HAP-1 (cell line): ENCODE data around the gene TSPEAR.
"Not testable (repeated sequence)": the region's sequence is repeated elsewhere in the genome, so short reads cannot be mapped to it uniquely, and the experiment has no call there.

Source experiments
- DNase-seq, 2 experiments: peaks; one replicate each; pipeline ENCODE4 v3.0.0-alpha.2; 2016 to 2020; ENCODE audit warnings: low spot score in 2 of 2
- H3K27me3 ChIP-seq: fragments of 250-450 bp; sonication (Bioruptor Pico); 2 replicates; pipeline ENCODE4 v1.5.1; 2020; ENCODE audit warnings: low read depth, mild to moderate bottlenecking, moderate library complexity
- H3K36me3 ChIP-seq: fragments of 250-450 bp; sonication (Bioruptor Pico); replicated peaks from 2 replicates; pipeline ENCODE4 v1.5.1; 2020; ENCODE audit warnings: mild to moderate bottlenecking
- H3K4me1 ChIP-seq: fragments of 250-450 bp; sonication (Bioruptor Pico); 2 replicates; pipeline ENCODE4 v1.5.1; 2020; ENCODE audit warnings: mild to moderate bottlenecking
- H3K4me3 ChIP-seq: fragments of 250-450 bp; sonication (Bioruptor Pico); 2 replicates; pipeline ENCODE4 v1.5.1; 2020; ENCODE audit warnings: mild to moderate bottlenecking, moderate library complexity
- H3K9me3 ChIP-seq: fragments of 250-450 bp; sonication (Bioruptor Pico); 2 replicates; pipeline ENCODE4 v1.5.1; 2020; ENCODE audit warnings: mild to moderate bottlenecking, moderate library complexity
- in situ Hi-C: fragments of 300-500 bp; cut with MboI; formaldehyde crosslinking; loops from 3 replicates; pipeline ENCODE4 v1.14.3; 2020; ENCODE audit warnings: low sequenced_read_pairs, inconsistent platforms, mixed read lengths

The TSPEAR gene

DNA sequence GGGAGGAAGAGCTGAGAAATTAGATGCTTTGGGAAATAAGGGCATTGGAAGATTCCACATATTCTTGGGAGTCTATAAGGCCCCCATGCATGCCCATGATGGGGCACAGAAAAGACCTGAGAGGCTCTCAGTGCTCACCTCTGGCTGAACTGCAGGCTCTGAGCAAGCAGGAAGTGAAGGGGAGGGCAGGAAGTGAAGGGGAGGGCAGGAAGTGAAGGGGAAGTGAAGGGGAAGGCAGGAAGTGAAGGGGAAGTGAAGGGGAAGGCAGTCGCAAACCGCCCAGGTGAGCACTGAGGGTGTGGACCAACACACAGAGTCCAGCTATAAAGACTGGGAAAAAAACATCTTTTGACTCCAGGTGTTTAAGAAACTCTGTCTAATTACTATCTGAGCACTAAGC, 80.9 kb downstream of the TSPEAR start:
- in situ Hi-C loops, result no loop called here
- no peak for DNase-seq
- Histone ChIP-seq H3K4me3 (no peak overlapping the region), H3K4me1 (no peaks in the 10 kb centered on the region), H3K9me3 (no peaks in the 10 kb centered on the region), H3K36me3 (no peaks in the 10 kb centered on the region), H3K27me3 (no peaks in the 10 kb centered on the region)

DNA sequence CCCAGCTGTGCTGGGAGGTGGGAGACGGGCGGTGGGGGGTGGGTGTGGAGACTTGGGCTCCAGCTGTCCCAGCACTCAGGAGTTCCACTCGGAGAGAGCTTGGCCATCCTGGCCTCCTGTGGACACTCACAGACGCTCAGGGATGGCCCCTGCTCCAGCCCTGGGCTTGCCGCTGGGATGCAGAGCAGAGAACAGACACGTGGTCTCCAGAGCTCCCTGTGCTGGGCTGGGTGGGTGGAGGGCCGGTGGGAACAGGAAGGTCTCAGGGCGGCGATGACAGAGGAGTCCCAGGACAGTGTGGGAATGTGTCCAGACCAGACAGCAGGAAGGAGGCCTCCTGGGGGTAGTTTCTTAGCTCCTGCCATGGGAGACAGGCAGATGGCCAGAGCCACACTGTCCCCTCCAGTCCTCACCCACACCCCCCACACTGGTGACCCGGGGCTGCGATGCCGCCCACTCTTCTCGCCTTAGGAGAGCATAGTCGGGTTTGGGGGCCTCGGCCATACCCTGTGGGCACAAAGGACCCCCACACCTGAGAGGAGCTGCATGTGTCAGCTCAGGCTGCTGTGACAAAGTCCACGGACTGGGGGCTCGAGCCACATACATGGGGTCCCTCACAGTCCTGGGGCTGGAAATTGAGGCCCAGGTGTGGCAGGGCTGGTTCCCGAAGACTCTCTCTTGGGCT, 82.5 kb downstream of the TSPEAR start:
- H3K4me1 ChIP-seq, result no peaks in the 10 kb centered on the region
- H3K27me3 ChIP-seq, result no peaks in the 10 kb centered on the region
- H3K4me3 ChIP-seq, result no peak overlapping the region
- DNase-seq, result no peak
- no peaks in the 10 kb centered on the region for H3K36me3 ChIP-seq
- in situ Hi-C loops, result no loop called here
- H3K9me3 ChIP-seq, result no peaks in the 10 kb centered on the region; the same call in 1 of the 2 replicates

DNA sequence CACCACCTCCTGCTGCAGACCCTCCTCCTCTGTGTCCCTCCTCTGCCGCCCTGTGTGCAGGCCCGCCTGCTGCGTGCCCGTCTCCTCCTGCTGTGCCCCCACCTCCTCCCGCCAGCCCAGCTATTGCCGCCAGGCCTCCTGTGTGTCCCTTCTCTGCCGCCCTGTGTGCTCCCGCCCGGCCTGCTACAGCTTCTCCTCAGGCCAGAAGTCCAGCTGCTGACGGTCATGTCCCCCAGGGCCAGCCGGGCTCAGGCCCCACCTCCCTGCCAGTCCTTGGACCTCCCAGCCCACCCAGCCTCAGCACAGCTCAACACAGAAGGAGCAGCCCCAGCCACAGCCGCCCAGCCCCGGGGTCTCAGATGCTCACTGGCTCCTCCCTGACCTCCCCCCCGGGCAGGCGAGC, 83.5 kb downstream of the TSPEAR start:
- H3K4me3 ChIP-seq, H3K27me3 ChIP-seq, in situ Hi-C loops, DNase-seq, H3K36me3 ChIP-seq, H3K4me1 ChIP-seq, H3K9me3 ChIP-seq: not testable (repeated sequence)

DNA sequence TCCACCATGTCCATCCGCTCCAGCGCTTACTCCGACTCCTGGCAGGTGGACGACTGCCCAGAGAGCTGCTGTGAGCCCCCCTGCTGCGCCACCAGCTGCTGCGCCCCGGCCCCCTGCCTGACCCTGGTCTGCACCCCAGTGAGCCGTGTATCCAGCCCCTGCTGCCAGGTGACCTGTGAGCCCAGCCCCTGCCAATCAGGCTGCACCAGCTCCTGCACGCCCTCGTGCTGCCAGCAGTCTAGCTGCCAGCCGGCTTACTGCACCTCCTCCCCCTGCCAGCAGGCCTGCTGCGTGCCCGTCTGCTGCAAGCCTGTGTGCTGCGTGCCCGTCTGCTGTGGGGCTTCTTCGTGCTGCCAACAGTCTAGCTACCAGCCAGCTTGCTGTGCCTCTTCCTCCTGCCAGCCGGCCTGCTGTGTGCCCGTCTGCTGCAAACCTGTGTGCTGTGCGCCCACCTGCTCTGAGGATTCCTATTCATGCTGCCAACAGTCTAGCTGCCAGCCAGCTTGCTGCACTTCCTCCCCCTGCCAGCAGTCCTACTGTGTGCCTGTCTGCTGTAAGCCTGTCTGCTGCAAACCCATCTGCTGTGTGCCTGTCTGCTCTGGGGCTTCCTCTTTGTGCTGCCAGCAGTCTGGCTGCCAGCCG, 84.1 kb downstream of the TSPEAR start:
- in situ Hi-C loops, H3K4me3 ChIP-seq: not testable (repeated sequence)

DNA sequence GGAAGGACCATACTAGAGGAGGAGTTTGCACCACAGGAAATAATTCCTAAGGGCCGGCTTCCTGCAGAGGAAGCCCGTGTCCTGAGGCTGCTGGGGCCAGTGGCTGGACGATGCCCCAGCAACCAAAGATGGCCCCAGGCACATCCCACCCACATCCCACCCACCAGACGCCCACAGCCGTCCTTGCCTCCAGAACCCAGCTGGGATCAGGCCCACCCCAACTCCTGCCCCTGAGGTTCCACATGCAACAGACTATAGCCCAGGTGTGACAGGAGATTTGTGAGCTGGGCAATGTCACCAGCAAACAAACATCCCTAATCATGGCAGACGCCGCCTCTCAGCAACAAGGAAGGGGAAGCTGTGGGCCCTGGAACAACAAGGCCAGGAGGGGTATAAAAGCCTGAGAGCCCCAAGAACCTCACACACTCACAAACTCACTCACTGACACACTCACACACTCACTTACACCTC, 84.7 kb downstream of the TSPEAR start, which contains the start of gene KRTAP10-9:
KRTAP10-9 (plus strand) TSS at position 421 of the 471 bp plus-strand sequence. CDS start 79 bp downstream, outside the sequence.
- in situ Hi-C loops, result no loop called here
- no peak for DNase-seq
- Histone ChIP-seq H3K4me3 (no peak within 1 kb of the TSS), H3K4me1 (no peaks in the 10 kb centered on the region), H3K27me3 (no peaks in the 10 kb centered on the region), H3K9me3 (no peaks in the 10 kb centered on the region; the same call in 1 of the 2 replicates), H3K36me3 (no peaks in the 10 kb centered on the region)

More for the DNA sequence above, 84.1 kb downstream of the TSPEAR start:
- not testable (repeated sequence) for H3K4me1 ChIP-seq, H3K36me3 ChIP-seq, H3K9me3 ChIP-seq, DNase-seq, H3K27me3 ChIP-seq

DNA sequence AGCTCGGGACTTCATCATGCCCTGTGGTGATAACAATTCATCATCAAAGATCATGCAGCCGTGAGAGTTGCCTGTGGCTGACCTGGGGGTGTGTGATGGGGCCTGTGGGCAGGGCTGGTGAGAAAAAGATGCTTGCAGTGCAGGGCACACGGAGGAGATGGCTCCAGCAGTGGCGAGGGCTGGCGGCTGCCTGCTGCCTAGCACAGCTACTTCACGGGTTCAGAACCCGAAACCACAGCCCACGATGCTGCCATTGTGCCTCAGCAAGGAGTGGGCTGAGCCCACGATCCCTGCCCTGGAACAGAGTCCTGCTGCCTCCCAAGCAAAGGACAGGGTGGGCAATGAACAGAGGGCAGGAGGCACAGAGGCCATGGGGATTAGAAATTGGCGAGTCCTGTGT, 85.1 kb downstream of the TSPEAR start:
- Histone ChIP-seq H3K9me3 (no peaks in the 10 kb centered on the region; the same call in 1 of the 2 replicates), H3K4me3 (no peak overlapping the region), H3K36me3 (no peaks in the 10 kb centered on the region), H3K27me3 (no peaks in the 10 kb centered on the region), H3K4me1 (no peaks in the 10 kb centered on the region)
- no peak for DNase-seq
- in situ Hi-C loops, result no loop called here

DNA sequence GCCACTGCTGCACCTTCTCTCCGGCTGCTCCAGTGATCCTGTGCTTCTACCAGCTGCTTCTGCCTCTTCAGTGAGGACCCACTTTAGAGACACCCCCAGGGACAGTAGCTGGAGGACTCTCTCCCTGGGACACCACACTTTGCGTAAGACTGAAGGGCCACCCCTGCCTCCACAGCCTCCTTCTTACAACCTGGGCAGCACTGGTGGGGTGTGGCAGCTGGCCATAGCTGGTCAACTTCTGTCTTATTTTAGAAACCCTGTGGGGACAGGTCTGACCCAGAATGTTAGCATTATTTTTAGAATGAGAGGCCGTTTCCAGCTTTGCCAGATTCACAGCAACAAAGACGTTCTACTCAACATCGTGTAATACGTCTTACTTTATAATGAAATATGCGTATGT, 85.6 kb downstream of the TSPEAR start:
- Histone ChIP-seq H3K36me3 (no peaks in the 10 kb centered on the region), H3K4me3 (no peak overlapping the region), H3K4me1 (no peaks in the 10 kb centered on the region), H3K27me3 (no peaks in the 10 kb centered on the region), H3K9me3 (no peaks in the 10 kb centered on the region; the same call in 1 of the 2 replicates)
- in situ Hi-C loops, result no loop called here
- no peak for DNase-seq

DNA sequence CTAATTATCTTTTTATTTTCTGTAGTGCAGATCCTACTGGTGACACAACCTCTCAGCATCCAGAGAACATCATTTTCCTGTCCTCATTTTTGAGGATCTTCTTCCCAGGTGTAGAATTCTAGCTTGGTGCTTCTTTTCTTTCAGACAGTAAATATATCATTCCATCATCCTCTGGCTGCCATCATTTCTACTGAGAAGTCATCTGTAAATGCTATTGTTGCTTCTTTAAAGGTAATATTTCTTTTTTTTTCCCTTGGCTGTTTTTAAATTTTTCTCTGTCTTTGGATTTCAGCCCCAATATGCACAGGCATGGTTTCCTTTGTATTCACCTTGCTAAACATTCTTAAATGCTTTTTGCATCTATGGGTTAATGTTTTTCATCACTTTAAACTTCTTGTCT, 87.8 kb downstream of the TSPEAR start:
- no peaks in the 10 kb centered on the region; the same call in 1 of the 2 replicates for H3K9me3 ChIP-seq
- H3K4me1 ChIP-seq, result no peaks in the 10 kb centered on the region
- in situ Hi-C loops, result no loop called here
- H3K27me3 ChIP-seq, result no peaks in the 10 kb centered on the region
- no peak for DNase-seq
- H3K4me3 ChIP-seq, result no peak overlapping the region
- H3K36me3 ChIP-seq, result no peaks in the 10 kb centered on the region

DNA sequence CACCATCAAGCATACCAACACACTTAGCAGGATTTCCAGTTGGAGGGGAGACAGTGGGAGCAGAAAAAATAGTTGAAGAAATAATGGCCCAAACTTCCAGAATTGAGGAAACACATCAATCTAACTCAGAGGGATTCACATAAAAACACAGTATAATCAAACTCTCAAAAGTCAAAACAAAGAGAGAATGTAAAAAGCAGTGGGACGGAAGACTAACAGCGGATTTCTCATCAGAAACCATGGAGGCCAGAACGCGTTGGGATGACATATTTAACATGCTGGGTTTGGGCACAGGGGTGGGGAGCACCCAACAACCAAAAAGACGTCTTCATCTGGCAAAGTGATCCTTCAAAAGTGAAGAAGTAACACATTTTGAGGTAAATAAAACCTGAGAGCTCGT, 91.5 kb downstream of the TSPEAR start:
- Histone ChIP-seq H3K9me3 (no peaks in the 10 kb centered on the region; the same call in 1 of the 2 replicates), H3K36me3 (no peaks in the 10 kb centered on the region), H3K4me1 (no peaks in the 10 kb centered on the region), H3K27me3 (no peaks in the 10 kb centered on the region), H3K4me3 (no peak overlapping the region)
- no peak for DNase-seq
- in situ Hi-C loops, result no loop called here

DNA sequence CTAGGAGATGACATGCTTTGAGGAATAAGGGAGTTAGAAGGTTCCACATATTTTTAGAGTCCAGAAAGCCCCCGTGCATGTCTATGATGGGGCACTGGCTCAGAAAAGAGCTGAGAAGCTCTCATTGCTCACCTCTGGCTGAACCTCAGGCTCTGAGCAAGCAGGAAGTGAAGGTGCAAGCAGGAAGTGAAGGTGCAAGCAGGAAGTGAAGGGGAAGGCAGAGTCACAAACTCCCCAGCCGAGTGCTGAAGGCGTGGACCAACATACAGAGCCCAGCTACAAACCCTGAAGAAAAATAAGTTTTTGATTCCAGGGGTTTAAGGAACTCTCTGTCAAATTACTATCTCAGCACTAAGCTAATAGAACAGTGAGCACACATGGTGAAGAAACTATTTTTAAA, 92.5 kb downstream of the TSPEAR start:
- no peak overlapping the region for H3K4me3 ChIP-seq
- H3K36me3 ChIP-seq, result no peaks in the 10 kb centered on the region
- in situ Hi-C loops, result no loop called here

DNA sequence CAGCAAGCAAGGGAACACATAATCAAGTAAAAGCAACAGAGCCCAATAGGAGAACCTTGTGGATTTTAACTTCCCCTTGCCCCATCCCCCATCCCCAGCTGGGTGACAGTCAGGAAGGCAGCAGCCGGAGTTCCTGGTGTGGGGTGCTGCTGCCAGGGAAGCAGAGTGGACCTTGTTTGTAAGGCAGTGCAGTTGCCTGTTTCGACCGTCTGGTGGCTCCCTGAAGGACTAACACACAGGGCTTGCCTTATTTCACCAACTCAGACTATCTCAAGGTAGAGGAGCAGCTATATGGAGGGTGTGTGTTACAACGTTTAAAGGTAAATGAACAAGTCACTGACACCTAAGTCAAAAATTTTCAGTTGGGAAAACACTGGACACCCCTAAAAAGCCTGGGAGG, 92.9 kb downstream of the TSPEAR start:
- no peaks in the 10 kb centered on the region for H3K27me3 ChIP-seq
- H3K36me3 ChIP-seq, result no peaks in the 10 kb centered on the region
- no peaks in the 10 kb centered on the region for H3K9me3 ChIP-seq
- H3K4me1 ChIP-seq, result no peaks in the 10 kb centered on the region
- in situ Hi-C loops, result no loop called here
- no peak overlapping the region for H3K4me3 ChIP-seq
- DNase-seq, result no peak

More for the DNA sequence above, 92.5 kb downstream of the TSPEAR start:
- Histone ChIP-seq H3K4me1 (no peaks in the 10 kb centered on the region), H3K9me3 (no peaks in the 10 kb centered on the region), H3K27me3 (no peaks in the 10 kb centered on the region)
- no peak for DNase-seq

DNA sequence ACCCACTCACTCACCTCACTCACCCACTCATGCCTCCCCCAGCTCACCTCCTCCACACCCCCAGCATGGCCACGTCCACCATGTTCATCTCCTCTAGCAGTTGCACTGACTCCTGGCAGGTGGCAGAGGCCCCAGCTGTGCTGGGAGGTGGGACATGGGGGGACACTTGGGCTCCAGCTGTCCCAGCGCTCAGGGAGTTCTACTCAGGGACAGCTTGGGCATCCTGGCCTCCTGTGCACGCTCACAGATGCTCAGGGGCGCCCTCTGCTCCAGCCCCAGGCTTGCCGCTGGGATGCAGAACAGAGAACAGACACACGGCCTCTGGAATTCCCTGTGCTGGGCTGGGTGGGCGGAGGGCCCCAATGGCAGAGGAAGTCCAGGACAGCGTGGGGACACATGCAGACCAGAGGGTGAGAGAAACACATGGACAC, 94.3 kb downstream of the TSPEAR start:
- Histone ChIP-seq H3K27me3 (no peaks in the 10 kb centered on the region), H3K9me3 (no peaks in the 10 kb centered on the region), H3K36me3 (no peaks in the 10 kb centered on the region), H3K4me1 (no peaks in the 10 kb centered on the region), H3K4me3 (no peak overlapping the region)
- in situ Hi-C loops, result no loop called here
- DNase-seq, result no peak

DNA sequence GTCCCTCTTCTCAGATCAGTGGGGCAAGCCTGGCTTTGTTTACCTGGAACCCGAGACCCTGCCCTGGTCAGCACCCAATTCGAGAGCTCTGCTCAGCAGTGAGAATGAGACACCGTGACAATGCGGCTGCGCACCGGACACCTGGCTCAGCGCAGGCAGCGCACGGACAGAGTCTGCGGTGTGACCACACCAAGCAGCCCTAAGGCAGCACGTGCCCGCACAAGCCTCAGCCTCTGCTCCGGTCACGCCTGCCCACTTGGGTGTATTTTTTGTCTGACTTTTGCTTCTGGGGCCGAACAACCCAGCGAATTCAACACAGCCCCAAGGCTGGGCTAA, 94.8 kb downstream of the TSPEAR start:
- Histone ChIP-seq H3K4me1 (no peaks in the 10 kb centered on the region), H3K4me3 (no peak overlapping the region), H3K9me3 (no peaks in the 10 kb centered on the region), H3K36me3 (no peaks in the 10 kb centered on the region), H3K27me3 (no peaks in the 10 kb centered on the region)
- DNase-seq, result no peak
- in situ Hi-C loops, result no loop called here

DNA sequence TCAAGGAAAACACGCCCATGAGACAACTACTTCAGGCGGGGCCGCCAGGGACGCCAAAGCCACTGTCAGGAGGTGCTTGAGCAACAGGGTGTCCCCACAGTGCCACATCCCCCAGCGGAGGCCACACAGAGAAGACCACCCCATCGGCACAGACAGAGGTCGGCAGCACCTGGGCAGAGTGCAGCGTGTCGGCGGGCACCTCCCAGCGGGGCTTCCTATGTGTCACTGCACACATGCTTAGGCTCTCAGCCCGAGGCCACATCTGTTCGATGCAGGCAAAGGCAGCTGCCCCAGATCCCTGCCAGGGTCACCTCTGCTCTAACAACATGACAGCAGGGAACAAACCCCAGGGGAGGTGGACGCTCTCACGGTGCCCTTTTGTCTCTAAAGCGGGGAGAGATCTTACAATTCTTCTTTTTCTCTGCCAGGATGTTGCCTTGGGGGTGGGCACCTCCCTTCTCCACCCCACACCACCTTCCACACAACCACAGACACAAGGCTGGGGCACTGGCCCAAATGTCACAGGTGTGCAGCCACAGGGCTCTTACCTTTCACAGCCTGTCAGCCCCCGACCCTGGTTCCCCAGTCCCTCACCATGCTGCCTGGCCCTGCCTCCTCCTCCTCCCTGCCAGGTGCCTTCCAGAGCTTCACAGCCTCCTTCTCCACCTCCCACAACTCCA, 95.3 kb downstream of the TSPEAR start:
- DNase-seq, result no peak
- no peaks in the 10 kb centered on the region for H3K9me3 ChIP-seq

More for the DNA sequence above, 95.3 kb downstream of the TSPEAR start:
- Histone ChIP-seq H3K36me3 (no peaks in the 10 kb centered on the region), H3K4me1 (no peaks in the 10 kb centered on the region), H3K4me3 (no peak overlapping the region), H3K27me3 (no peaks in the 10 kb centered on the region)
- in situ Hi-C loops, result no loop called here
